ENCODE data around the gene HDAC9.

Gene HDAC9

DNA sequence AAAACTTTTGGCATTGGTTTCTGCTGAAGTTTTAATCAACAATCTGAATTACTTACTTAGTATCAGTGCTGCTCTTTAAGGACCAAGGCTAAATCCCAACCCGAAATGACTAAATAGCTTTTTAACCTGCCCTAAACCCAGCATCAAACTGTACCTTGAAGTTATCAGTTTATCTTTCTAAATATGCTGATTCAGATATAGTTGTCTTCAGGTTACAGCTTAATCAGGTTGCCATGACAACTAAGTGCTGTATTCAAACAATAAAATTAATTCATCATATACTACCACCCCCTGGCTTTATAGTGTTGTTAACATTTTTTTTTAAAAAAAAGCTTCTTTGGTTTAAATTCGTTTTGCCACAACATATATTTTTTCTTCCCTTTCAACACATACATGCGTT, 382.3 kb downstream of the HDAC9 start:
- Histone ChIP-seq H3F3A (ENCODE audit: control insufficient read depth, insufficient read depth) (no peaks in the 10 kb centered on the region), H3K36me3 (ENCODE audit: control insufficient read depth, low read length) (no peaks in the 10 kb centered on the region), H3K4me1 (ENCODE audit: control insufficient read depth, low read length) (no peaks in the 10 kb centered on the region), H3K4me3 (ENCODE audit: low read length) (no peak overlapping the region), H3K27ac (ENCODE audit: low read depth, low read length) (no peak overlapping the region), H3K79me2 (ENCODE audit: control insufficient read depth, low read length) (no peaks in the 10 kb centered on the region), H3K27me3 (ENCODE audit: control insufficient read depth, low read length) (no peaks in the 10 kb centered on the region), H3K4me2 (ENCODE audit: low read length) (no peak overlapping the region), H4K20me1 (ENCODE audit: control insufficient read depth, insufficient read depth, low read depth, low read length) (no peaks in the 10 kb centered on the region), H3K9me3 (ENCODE audit: control insufficient read depth, insufficient read depth, low read length) (no peaks in the 10 kb centered on the region), H3K9me2 (replicated peaks; ENCODE audit: control insufficient read depth, low read length) (no peaks in the 10 kb centered on the region)
- TF ChIP-seq, protein P1, sequence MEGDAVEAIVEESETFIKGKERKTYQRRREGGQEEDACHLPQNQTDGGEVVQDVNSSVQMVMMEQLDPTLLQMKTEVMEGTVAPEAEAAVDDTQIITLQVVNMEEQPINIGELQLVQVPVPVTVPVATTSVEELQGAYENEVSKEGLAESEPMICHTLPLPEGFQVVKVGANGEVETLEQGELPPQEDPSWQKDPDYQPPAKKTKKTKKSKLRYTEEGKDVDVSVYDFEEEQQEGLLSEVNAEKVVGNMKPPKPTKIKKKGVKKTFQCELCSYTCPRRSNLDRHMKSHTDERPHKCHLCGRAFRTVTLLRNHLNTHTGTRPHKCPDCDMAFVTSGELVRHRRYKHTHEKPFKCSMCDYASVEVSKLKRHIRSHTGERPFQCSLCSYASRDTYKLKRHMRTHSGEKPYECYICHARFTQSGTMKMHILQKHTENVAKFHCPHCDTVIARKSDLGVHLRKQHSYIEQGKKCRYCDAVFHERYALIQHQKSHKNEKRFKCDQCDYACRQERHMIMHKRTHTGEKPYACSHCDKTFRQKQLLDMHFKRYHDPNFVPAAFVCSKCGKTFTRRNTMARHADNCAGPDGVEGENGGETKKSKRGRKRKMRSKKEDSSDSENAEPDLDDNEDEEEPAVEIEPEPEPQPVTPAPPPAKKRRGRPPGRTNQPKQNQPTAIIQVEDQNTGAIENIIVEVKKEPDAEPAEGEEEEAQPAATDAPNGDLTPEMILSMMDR (IDR thresholded peaks at IDR 0.05; ENCODE audit: low read depth, low read length, poor library complexity, severe bottlenecking) = no peak
- no peak for TF ChIP-seq EZH2phosphoT487 (IDR thresholded peaks at IDR 0.05; ENCODE audit: borderline replicate concordance, low read length)

DNA sequence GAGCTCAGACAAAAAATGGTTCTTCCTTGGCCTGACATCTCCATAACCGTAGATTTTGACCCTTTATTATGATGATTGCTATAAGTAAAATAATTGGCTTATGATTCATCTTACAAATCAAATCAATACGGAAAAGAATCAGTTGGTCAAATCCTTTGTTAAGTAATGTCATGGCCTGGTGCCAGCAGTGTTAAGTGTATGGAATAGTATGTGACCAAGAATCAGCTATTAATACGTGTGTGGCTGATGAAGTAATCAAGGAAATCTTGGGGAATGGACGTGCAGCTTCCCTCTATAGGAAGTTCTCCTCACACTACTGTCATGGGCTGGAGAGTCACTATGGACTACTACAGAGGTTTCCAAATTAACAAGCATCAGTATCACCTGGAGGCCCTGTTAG, 391.3 kb downstream of the HDAC9 start:
- Histone ChIP-seq H3K4me2 (ENCODE audit: low read length) (no peak overlapping the region), H3K27ac (ENCODE audit: low read depth, low read length) (no peak overlapping the region), H3F3A (ENCODE audit: control insufficient read depth, insufficient read depth) (no peaks in the 10 kb centered on the region), H4K20me1 (ENCODE audit: control insufficient read depth, insufficient read depth, low read depth, low read length) (no peaks in the 10 kb centered on the region), H3K9me2 (replicated peaks; ENCODE audit: control insufficient read depth, low read length) (no peaks in the 10 kb centered on the region), H3K4me1 (ENCODE audit: control insufficient read depth, low read length) (no peaks in the 10 kb centered on the region), H3K36me3 (ENCODE audit: control insufficient read depth, low read length) (no peaks in the 10 kb centered on the region), H3K79me2 (ENCODE audit: control insufficient read depth, low read length) (no peaks in the 10 kb centered on the region), H3K27me3 (ENCODE audit: control insufficient read depth, low read length) (no peaks in the 10 kb centered on the region), H3K9me3 (ENCODE audit: control insufficient read depth, insufficient read depth, low read length) (no peaks in the 10 kb centered on the region), H3K4me3 (ENCODE audit: low read length) (no peak overlapping the region)
- no peak for TF ChIP-seq EZH2phosphoT487 (IDR thresholded peaks at IDR 0.05; ENCODE audit: borderline replicate concordance, low read length)
- TF ChIP-seq, protein P1 (IDR thresholded peaks at IDR 0.05; ENCODE audit: low read depth, low read length, poor library complexity, severe bottlenecking) = no peak

DNA sequence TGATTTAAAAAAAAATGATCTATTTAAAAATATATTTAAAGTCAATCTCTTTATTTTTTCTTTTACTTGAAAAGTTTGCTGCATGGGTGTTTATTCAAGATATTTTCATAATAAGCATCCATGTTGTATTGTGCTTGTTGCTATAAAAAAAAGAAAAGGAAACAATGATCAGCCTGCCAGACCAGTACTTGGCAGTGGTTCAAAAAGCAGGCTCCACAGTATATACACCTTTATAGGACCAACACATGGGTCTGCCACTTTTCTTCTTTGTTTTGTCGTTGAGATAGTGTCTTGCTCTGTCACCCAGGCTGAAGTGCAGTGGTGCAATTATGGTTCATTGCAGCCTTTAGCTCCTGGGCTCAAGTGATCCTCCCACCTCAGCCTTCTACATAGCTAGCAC, 393.9 kb downstream of the HDAC9 start:
- no peaks in the 10 kb centered on the region for H4K20me1 ChIP-seq (ENCODE audit: control insufficient read depth, insufficient read depth, low read depth, low read length)
- H3F3A ChIP-seq (ENCODE audit: control insufficient read depth, insufficient read depth) = no peaks in the 10 kb centered on the region
- TF ChIP-seq, protein P1 (IDR thresholded peaks at IDR 0.05; ENCODE audit: low read depth, low read length, poor library complexity, severe bottlenecking) = no peak
- TF ChIP-seq EZH2phosphoT487 (IDR thresholded peaks at IDR 0.05; ENCODE audit: borderline replicate concordance, low read length) = no peak
- H3K4me3 ChIP-seq (ENCODE audit: low read length) = no peak overlapping the region
- no peaks in the 10 kb centered on the region for H3K9me2 ChIP-seq (replicated peaks; ENCODE audit: control insufficient read depth, low read length)
- no peaks in the 10 kb centered on the region for H3K36me3 ChIP-seq (ENCODE audit: control insufficient read depth, low read length)
- H3K9me3 ChIP-seq (ENCODE audit: control insufficient read depth, insufficient read depth, low read length) = no peaks in the 10 kb centered on the region
- no peak overlapping the region for H3K4me2 ChIP-seq (ENCODE audit: low read length)
- H3K27me3 ChIP-seq (ENCODE audit: control insufficient read depth, low read length) = no peaks in the 10 kb centered on the region
- H3K27ac ChIP-seq (ENCODE audit: low read depth, low read length) = no peak overlapping the region
- H3K4me1 ChIP-seq (ENCODE audit: control insufficient read depth, low read length) = no peaks in the 10 kb centered on the region
- no peaks in the 10 kb centered on the region for H3K79me2 ChIP-seq (ENCODE audit: control insufficient read depth, low read length)

DNA sequence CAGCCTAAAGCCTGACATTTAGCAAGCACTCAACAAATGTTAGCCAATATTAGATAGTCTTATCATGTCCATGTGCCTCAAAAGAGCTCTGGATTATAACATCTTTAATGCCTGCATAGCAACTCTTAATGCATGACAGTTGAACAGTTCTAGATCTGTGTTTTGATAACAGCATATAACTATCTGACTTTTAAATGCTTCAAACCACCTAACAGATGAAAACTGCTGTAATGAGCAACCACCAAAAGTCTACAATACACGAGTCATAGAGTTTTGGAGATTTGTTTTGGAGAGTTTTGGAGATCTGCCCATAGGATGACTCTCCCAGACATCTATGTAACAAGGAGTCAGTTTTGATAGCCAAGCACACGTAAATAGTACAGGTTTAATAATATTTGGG, 394.6 kb downstream of the HDAC9 start:
- H3K79me2 ChIP-seq (ENCODE audit: control insufficient read depth, low read length) = no peaks in the 10 kb centered on the region
- H3K4me1 ChIP-seq (ENCODE audit: control insufficient read depth, low read length) = no peaks in the 10 kb centered on the region
- no peak overlapping the region for H3K4me3 ChIP-seq (ENCODE audit: low read length)
- no peaks in the 10 kb centered on the region for H4K20me1 ChIP-seq (ENCODE audit: control insufficient read depth, insufficient read depth, low read depth, low read length)
- H3K9me2 ChIP-seq (replicated peaks; ENCODE audit: control insufficient read depth, low read length) = no peaks in the 10 kb centered on the region
- no peak overlapping the region for H3K27ac ChIP-seq (ENCODE audit: low read depth, low read length)
- no peaks in the 10 kb centered on the region for H3F3A ChIP-seq (ENCODE audit: control insufficient read depth, insufficient read depth)
- H3K36me3 ChIP-seq (ENCODE audit: control insufficient read depth, low read length) = no peaks in the 10 kb centered on the region
- TF ChIP-seq, protein P1 (IDR thresholded peaks at IDR 0.05; ENCODE audit: low read depth, low read length, poor library complexity, severe bottlenecking) = no peak
- no peak for TF ChIP-seq EZH2phosphoT487 (IDR thresholded peaks at IDR 0.05; ENCODE audit: borderline replicate concordance, low read length)
- H3K27me3 ChIP-seq (ENCODE audit: control insufficient read depth, low read length) = no peaks in the 10 kb centered on the region
- no peak overlapping the region for H3K4me2 ChIP-seq (ENCODE audit: low read length)
- no peaks in the 10 kb centered on the region for H3K9me3 ChIP-seq (ENCODE audit: control insufficient read depth, insufficient read depth, low read length)

Data from DOHH2 (cell line).